GM20431 (cell line): ENCODE results near the gene MYMK.
"Not testable (repeated sequence)": the region's sequence is repeated elsewhere in the genome, so short reads cannot be mapped to it uniquely, and the experiment has no call there.

Experiments
- in situ Hi-C: fragments of 300-500 bp; cut with MseI, MboI; formaldehyde crosslinking; loops from one replicate; pipeline ENCODE4 v1.15.0; 2020; ENCODE audit warnings: low sequenced_read_pairs; ENCODE audit not compliant: unreplicated experiment

MYMK gene, protein sequence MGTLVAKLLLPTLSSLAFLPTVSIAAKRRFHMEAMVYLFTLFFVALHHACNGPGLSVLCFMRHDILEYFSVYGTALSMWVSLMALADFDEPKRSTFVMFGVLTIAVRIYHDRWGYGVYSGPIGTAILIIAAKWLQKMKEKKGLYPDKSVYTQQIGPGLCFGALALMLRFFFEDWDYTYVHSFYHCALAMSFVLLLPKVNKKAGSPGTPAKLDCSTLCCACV

DNA sequence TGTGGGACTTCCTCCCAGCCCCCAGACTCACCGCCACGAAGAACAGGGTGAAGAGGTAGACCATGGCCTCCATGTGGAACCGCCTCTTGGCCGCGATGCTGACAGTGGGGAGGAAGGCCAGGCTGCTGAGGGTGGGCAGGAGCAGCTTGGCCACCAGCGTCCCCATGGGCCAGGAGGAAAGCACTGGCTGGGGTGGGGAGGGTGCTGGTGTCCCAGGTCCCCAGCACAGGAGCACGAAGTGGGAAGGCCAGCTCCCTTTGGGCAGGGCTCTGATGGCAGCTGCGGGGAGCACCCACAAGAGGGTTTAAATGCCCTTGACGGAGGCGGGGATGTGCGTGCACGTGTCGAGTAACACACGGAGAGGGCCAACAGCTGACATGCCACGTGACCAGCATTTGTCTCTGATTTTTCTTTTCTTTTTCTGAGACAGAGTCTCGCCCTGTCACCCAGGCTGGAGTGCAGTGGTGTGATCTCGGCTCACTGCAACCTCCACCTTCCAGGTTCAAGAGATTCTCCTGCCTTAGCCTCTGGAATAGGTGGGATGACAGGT, at the start of gene MYMK:
Gene MYMK, minus strand, starts transcription at position 281 of the 550 bp plus-strand sequence. Its CDS starts 115 bp downstream, at position 166.
- in situ Hi-C loops: no loop called here

DNA sequence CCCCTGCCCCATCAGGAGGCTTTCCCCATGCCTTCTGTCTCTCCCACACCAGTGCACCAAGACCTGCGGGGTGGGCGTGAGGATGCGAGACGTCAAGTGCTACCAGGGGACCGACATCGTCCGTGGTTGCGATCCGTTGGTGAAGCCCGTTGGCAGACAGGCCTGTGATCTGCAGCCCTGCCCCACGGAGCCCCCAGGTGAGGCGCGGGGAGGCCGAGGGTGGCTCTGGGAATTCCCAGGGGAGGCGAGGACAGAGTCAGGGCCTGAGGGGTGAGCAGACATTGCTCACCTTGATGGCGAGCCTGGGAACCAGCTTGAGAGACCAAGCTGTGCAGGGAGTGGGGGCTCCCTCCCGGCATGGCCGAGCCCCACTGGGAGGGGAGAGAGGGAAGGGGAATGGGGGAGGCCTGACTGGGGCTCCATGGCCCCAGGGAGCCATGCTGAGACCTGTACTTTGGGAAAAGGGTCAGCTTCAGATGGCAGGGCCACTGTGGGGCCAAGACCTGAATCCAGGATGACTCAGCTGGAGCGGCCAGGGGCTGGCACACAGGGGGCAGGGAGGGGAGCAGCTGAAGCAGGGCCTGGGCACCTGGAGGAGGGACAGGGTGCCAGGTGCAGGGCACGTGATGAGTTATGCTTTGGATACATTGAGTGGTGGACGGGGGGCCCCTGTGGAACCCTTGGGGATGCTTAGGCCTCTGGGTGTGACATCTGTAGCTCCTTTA, 49.2 kb upstream of the MYMK start:
- in situ Hi-C loops: no loop called here

DNA sequence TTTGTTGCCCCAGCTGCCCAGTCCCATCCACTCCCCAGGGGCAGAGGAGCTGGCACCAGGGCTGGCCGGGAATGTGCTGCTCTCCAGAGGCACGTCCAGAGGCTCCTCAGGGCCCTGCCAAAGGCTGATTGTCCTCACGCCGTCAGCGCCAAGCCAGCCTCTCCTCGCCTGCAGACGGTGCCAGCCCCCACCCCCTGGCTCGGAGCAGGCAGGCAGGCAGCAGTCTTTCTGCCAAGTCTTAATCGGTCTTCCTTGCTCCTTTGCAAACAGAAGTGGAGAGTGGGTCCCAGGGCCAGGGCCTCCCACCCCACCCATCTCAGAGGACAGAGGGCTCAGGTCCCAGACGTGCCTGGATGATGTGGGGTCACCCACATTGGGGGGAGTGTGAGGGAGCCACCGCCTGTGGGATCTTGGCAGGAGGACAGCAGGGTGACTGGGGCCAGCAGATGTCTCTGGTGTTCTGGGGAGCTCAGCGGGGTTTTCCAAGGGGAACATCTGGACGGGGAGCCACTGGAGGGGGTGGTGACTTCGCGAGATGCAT, 48.1 kb upstream of the MYMK start:
- in situ Hi-C loops: no loop called here

DNA sequence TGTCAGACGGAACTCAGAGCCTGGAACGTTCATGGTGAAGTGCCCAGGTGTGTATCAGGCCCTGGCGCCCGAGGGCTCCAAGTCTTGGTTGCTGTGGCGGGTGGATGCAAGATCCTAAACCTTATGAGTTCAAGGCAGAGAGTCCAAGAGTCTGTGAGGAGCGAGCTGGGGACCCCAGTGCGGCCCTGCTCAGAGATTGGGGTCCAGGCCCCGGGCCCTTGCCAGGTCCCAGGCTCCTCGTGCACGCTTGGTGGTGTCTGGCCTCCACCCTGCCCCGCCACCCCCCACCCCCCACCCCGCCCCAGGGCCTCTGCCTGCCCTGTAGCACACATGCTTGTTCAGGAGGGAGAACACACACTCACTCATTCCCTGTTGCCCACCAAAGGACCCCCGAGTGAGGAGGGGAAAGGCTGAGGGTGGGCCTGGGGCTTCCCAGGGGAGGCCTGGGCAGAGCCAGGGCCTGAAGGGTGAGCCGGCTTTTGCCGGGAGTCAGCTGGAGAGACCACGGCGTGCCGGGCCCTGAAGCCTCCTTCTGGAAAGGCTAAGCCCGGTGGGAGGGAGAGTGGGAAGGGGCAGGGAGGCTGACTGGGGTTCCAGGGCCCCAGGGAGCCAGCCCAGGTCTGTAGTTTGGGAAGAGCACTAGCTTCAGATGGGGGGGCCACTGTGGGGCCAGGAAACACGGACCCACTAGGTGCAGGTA, 47.3 kb upstream of the MYMK start:
- in situ Hi-C loops: no loop called here

DNA sequence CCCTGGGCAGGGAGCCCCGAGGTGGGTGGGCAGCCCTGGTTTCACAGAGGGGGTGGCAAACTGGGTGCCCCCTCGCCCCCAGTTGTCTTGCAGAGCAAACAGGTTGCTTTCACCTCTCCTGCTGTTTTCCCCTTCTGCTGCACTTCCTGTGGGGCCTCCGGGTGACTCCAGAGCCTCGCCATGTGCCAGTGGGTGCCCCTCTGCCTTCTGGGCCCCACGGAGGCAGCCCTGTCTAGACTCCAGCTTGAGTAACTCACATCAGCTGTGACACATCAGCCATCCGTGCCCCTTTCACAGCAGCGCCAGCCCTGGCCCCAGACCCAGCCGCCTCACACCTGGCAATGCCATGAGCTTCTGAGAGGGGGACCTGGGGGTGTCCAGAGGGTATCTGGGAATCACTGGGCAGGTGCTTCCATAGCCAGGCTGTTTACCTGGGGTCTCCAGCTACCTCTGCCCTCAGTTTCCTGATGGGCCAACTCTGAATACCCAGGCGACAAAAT, 46.7 kb upstream of the MYMK start:
- in situ Hi-C loops: no loop called here

DNA sequence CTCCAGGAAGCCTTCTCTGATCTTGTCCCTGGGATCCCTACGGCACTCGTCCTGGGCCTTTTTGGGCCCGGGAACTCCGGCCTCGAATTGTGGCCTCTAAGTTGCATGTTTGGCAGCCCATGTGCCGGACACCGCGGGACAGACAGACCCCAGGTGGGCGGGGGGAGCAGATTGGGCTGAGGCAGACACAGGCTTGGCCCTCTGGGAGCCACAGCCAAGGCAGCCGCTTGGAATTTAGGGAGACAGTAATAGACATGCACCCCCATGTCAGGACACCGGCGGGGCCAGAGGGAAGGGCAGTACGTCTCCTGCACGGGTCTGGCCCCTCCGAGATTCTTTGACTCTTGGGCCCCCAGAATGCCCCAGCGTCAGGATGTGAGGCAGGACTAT, 45.9 kb upstream of the MYMK start:
- in situ Hi-C loops: no loop called here

DNA sequence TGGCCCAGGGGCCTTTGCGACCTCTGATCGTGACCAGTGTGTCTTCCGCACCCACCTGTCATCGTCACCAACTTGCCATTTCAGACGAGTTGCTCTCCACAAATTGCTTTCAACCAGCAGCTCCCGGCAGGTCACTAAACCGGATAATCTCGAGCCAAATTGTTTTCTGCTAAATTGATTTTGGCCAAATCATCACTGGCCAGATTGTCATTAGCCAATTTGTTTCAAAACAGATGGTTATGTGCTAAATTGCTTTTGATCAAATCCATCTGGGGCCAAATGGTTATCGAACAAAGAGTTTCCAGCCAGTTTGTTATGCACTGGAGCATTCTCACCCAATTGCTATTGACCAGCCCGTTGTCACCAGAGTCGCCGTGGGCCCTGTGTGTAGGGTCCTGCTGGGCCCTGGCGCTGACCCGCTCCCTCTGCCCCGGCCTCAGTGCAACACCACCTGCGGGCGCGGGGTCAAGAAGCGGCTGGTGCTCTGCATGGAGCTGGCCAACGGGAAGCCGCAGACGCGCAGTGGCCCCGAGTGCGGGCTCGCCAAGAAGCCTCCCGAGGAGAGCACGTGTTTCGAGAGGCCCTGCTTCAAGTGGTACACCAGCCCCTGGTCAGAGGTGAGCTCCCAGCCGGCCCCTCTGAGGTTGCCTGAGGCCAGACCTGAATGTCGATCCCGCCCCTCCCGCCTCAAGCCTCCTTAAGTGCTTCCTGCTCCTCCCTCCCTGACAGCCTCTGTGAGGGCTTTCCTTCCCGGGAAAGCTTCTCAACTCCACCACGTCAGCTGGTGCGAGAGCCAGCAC, 45.3 kb upstream of the MYMK start:
- in situ Hi-C loops: no loop called here

DNA sequence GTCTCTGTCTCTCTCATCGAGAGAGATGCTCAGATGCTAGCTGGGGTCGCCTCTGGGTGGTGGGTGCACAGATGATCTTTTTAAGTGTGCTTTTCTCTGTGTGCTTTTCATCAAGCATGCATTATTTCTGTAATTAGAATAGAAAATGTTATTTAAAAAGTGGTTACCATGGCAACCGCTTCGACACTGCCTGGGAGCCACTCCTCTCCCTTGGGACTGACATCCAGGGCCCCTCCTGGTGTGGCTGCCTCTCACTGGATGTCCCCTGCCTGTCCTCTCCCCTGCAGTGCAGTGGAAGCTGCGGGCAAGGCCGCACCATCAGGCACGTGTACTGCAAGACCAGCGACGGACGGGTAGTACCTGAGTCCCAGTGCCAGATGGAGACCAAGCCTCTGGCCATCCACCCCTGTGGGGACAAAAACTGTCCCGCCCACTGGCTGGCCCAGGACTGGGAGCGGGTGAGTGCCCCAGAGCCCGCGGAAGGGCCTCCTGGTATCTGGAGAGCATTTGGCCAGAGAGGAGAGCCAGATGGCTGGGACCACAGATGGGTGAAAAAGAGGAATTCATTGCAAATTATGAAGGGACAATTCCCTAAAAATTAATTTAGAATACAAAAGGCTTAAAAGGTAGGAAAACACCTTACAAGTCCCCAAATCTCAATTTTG, 44.5 kb upstream of the MYMK start:
- in situ Hi-C loops: no loop called here

DNA sequence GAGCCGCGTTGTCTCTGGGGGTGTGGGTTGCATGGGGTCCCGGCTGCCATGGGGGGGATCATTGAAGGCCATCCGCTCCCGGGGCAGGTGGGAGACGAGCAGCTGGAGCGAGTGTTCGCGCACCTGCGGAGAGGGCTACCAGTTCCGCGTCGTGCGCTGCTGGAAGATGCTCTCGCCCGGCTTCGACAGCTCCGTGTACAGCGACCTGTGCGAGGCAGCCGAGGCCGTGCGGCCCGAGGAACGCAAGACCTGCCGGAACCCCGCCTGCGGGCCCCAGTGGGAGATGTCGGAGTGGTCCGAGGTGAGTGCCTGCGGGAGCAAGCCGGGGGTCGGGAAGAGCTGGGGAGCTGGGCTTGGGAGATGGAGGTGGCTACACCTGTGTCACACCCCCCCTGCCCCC, 43.4 kb upstream of the MYMK start:
- in situ Hi-C loops: no loop called here

DNA sequence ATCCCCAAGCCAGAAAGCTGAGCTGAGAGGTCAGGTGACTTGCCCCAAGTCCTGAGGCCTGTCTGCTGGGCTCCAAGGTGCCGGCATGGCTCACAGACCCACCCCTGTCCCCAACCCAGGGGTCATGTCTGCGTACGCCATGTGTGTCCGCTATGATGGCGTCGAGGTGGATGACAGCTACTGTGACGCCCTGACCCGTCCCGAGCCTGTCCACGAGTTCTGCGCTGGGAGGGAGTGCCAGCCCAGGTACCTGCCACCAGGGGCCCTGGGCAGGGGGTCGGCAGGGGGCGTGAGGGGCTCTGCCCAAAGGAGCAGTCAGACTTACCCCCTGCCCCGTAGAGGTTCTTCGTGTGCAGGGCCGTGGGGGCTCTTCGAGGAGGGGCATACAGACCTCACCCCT, 42.1 kb upstream of the MYMK start:
- in situ Hi-C loops: no loop called here

DNA sequence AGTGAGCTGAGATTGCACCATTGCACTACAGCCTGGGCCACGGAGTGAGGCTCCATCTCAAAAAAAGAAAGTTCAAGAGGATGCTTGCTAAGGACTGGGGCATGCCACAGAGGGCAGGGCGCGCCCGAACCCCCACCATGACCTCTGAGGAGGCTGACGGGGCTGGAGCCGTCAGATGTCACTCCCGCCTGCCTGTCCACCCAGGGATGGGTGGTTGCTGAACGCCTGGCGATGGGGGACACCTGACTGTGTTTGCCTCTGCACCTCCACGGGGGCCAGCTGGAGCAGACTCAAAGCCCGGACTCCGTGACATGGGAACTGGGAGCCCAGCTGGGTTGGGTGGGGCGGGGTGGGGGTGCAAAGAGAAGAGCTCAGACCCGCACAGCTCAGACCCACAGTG, 41.6 kb upstream of the MYMK start:
- in situ Hi-C loops: no loop called here

DNA sequence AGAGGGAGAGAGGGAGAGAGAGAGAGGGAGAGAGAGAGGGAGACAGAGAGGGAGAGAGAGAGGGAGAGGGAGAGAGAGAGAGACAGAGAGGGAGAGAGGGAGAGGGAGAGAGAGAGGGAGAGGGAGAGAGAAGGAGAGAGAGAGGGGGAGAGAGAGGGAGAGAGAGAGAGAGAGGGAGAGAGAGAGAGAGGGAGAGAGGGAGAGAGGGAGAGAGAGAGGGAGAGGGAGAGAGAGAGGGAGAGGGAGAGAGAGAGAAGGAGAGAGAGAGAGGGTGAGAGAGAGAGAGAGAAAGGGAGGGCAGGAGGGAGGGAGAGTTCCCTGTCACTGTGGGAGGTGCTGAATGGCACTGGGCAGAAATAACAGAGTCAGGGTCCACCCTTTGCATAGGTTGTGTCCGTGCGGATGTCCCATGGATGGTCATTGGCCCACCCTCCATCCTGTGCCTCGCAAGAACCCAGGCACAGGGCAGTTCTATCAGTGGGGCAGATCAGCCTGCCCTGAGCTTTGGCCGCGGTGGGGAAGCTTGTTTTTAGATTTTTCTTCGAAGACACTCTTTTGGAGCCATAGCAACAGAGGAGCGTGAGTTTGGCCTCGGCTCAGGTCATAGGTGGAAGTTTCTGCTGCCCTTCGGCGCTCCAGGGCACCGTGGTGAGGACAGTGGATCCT, 39.8 kb upstream of the MYMK start:
- in situ Hi-C loops: no loop called here

DNA sequence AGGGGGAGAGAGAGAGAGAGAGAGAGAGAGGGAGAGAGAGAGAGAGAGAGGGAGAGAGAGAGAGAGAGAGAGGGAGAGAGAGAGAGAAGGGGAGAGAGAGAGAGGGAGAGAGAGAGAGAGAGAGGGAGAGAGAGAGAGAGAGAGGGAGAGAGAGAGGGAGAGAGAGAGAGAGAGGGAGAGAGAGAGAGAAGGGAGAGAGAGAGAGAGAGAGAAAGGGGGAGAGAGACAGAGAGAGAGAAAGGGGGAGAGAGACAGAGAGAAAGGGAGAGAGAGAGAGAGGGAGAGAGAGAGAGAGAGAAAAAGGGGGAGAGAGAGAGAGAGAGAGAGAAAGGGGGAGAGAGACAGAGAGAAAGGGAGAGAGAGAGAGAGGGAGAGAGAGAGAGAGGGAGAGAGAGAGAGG, 39.1 kb upstream of the MYMK start:
- in situ Hi-C loops: not testable (repeated sequence)

DNA sequence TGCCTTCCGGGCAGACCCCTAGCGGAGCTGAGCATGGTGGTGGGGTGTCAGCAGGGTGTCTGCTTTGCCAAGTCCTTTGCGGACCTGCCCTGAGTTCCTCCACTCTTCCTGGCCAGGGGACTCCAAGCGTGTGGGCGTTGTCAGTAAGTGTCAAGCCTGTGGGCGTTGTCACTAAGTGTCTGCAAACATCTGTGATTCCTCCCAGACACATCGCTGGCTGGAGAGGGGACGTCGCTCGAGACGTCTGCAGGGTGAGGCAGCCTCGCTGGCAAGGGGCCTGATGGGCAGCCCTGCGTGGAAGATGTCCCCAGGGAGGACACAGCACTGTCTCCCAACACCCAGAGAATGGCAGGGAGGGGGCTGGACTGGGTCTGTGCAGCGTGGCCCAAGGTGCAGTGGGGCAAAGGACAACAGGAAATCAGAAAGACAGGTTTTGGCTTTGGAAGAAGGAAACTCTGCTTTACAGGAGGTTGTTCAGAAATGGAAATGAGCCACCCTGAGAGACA, 38.6 kb upstream of the MYMK start:
- in situ Hi-C loops: no loop called here

DNA sequence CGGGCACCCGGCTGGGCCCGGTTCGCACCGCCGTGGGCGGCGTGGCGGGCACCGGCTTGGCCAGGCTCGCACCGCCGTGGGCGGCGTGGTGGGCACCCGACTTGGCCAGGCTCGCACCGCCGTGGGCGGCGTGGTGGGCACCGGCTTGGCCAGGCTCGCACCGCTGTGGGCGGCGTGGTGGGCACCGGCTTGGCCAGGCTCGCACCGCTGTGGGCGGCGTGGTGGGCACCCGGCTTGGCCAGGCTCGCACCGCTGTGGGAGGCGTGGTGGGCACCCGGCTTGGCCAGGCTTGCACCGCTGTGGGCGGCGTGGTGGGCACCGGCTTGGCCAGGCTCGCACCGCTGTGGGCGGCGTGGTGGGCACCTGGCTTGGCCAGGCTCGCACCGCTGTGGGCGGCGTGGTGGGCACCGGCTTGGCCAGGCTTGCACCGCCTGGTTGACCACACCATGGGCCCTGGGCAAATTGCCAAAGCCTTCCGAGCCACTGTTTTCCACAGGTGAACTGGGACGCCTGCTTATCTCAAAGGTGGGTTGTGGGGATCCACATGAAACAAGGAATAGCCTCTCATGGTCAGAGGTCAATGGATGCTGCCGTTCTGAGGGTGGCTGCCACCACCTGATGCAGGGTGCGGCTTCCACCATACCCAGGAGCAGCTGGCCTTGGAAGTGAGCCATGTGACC, 38.0 kb upstream of the MYMK start:
- in situ Hi-C loops: no loop called here

DNA sequence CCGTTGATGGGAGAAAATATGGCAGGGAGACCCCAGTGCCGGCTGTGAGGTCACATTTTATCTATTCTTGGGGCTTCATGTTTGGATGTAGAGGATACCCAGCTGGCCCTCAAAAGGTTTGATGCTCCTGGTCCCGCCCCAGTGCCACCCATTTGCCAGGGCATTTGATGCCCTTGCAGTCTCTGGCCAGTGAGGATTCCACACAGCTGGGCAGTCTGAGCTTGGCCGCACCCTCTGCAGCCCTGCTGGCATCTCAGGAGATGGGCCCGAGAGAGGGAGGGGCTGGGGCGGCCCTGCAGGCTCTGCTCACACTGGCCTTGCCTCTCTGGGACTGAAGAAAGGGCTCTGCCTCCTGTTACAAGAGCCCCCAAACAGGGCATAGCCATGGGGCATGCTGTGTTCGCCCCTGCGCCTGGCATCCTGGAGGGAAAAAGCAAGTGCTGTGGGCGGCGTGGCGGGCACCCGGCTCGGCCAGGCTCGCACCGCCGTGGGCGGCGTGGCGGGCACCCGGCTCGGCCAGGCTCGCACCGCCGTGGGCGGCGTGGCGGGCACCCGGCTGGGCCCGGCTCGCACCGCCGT, 37.3 kb upstream of the MYMK start:
- in situ Hi-C loops: no loop called here

DNA sequence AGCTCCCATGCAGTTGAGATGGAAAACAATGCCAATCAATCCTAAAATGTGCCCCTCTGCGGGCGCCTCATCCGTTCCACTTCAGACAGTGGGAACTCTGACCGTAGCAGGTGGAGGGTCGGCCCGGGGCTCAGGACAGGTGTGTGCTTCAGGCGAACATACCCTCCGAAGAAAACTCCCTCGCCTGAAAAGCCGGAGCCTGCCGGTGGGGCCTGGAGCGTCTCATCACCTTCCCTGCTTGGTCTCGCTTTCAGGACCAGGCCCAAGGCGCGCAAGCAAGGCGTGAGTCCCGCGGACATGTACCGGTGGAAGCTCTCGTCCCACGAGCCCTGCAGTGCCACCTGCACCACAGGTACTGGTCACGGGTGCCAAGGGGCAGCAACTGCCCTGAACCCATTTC, 36.2 kb upstream of the MYMK start:
- in situ Hi-C loops: no loop called here

DNA sequence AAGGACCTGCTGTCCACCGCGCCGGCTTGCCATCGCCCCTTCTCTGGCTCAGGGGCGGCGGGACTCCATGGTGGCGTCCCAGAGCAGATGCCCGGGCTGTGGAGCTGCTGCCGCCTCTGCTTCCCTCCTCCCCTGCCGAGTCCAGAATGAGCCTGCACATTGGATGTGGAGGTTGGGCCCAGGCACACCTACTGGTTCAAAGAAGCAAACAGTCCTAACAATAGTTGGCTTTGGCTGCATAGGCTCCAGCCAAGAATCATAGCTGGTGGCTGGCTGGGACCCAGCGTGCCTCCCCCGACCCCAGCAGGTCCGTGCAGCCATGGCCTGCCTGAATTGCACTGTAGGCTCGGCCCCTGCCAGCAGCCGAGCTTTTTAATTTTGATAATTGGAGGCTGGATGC, 35.6 kb upstream of the MYMK start:
- in situ Hi-C loops: no loop called here
